GM19238 (cell line): ENCODE data around the gene LIAS.
A peak's percentile ranks its signal among the peaks of the same experiment; 100 is the strongest.
"Not testable (repeated sequence)": the region's sequence is repeated elsewhere in the genome, so short reads cannot be mapped to it uniquely, and the experiment has no call there.

ENCODE experiments used
- DNase-seq: peaks from one replicate; pipeline ENCODE4 v3.0.0; 2011; ENCODE audit warnings: low spot score; ENCODE audit not compliant: insufficient read length

Gene LIAS

DNA sequence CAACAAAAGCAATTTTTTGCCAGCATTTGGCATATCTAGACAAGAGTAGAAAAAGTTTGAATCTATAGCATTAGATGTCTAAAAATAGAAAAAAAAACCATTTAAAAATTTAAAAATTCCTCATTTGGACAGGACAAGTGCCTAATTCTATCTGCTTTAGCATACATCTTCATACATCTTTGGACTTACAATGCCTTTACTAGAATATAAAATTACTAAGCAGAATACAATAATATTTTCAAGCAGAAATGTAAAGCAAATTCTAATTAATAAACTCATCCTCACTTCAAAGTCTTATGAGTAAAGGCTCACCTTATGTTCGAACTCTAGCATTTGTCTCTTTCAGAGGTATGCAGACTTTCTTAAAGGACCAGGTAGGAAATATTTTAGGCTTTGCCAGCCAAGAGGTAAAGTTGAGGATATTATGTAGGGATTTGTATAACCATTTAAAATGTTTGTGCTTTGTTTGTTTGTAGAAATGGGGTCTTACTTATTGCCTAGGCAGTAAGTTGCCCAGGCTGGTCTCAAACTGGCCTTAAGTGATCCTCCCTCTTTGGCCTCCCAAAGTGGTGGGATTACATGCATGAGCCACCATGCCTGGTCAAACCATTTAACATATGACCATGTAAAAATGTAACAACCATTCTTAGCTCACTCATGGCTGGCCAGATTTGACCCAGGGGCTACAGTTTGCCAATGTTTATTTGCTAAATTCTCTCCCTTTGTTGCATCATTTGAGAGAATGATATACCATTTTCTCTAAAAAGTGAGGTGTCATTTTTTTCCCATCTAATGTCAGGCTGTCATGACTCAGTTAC, 39.3 kb downstream of the LIAS start:
- DNase-seq, result no peak

DNA sequence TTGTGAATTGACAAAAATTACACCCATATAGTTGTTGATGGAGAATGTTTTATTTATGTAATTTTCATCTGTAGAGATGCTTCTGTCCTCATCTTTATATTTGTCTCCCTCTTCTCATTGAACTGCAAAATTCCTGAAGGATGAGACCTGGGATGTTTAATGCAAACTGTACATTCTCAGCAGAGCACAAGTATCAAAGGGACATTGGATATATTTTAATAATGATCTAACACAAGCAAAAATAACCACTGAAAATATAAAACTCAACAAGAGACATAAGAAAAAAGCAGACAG, 39.8 kb downstream of the LIAS start:
- no peak for DNase-seq

DNA sequence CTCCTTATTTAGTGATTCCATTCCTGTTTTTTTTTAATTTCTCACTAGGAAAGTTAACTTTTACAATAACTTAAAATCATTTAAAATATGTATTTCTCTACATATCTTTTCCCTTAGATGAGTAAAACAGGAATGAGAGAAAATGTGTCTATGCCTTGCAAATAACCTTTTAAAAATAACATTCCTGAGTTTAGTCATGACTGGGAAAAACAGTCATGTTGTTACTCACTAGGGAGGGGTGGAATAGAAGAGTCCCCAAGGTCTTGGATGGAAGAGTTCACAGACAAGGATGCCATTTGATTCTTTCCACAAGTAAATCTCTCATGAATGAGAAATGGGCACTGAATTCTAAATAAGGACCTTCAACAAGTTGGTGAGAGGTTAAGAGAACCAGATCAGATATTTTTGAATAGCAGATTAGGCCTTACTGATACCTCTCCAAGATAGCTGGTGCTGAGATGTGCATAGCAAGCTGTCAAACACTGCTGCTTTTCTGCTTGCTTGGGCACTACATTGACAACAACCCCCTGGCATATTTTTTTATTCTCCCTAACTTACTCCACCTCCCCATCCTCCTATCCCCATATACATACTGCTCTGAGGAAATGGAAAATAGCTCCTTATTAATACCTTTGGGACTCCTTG, 43.3 kb downstream of the LIAS start:
- no peak for DNase-seq

DNA sequence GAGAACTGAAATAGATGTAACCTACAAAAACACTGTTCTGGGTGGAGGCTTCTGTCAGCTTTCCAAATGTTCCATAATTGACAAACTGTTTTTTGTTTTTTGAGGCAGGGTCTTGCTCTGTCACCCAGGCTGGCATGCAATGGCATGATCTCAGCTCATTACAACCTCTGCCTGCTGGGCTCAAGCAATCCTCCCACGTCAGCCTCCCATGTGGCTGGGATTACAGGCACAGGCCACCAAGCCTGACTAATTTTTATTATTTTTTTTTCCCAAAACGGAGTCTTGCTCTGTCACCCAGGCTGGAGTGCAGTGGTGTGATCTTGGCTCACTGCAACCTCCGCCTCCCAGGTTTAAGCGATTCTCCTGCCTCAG, 43.8 kb downstream of the LIAS start:
- DNase-seq, result not testable (repeated sequence)

DNA sequence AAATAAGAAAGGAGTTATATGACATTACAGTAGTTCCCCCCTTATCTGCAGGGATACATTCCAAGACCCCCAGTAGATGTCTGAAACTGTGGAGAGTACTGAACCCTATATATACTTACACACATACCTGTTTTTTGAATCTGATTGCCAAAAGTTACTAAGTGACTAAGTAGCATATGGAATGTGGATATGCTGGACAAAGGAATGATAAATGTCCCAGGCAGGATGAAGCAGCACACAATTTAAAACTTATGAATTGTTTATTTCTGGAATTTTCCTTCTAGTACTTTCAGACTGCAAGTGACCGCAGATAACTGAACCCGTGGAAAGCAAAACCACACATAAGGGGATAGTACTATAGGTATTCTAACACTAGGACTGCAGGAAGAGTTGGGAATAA, 45.7 kb downstream of the LIAS start:
- no peak for DNase-seq

DNA sequence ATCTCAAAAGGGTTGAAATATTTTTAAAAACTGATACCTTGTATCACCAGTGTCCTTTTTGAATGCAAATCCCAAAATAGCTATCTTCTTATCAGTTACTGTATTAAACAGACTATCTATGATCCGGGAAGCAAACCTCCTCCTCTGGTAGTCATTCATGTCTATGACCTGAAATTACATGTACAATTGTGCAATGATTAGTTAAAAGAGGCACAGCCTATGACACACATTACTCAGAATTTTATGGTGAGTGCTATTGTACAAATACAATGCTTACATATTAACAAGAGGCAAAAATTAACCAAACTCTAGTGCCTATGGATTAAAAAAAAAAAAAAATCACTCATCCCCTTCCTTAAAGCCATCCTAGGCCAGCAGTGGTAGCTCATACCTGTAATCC, 46.7 kb downstream of the LIAS start:
- no peak for DNase-seq

DNA sequence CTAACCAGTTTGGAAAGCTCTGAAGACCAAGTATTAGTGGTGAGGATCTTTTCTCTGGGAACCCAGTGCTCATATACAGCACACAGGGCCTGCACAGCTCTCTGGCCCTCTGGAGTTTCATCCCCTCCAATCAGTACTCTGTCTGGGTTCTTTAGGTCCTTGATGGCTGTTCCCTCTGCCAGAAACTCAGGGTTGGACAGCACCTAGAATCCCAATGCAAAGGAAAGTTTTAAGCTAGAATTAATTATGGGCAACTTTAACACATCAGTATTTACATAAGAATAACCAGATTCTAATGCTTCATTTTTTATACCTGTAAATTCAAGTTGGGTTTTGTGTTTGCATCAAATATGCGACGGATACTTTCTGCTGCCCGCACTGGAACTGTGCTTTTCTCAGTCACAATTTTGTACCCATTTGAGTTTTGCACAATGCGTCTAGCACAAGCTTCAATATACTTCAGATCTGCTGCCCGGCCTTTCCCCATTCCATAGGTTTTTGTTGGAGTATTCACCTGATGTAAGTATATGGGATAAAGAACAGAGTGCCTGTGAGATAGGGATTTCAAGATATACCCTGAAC, 51.6 kb downstream of the LIAS start:
- DNase-seq, result no peak

DNA sequence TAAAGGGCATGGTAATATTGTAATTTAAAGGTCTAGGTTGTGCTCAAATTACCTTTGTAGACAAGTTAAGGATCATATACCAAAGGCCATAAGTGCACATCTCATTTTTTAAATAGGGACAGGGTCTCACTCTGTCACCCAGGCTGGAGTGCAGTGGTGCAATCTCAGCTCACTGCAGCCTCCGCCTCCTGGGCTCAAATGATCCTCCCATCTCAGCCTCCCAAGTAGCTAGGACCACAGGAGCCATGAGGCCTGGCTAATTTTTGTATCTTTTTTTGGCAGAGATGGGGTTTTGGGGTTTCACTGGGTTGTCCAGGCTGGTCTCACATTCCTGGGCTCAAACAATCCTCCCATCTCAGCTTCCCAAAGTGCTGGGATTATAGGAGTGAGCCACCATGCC, 55.4 kb downstream of the LIAS start:
- DNase-seq, result not testable (repeated sequence)

DNA sequence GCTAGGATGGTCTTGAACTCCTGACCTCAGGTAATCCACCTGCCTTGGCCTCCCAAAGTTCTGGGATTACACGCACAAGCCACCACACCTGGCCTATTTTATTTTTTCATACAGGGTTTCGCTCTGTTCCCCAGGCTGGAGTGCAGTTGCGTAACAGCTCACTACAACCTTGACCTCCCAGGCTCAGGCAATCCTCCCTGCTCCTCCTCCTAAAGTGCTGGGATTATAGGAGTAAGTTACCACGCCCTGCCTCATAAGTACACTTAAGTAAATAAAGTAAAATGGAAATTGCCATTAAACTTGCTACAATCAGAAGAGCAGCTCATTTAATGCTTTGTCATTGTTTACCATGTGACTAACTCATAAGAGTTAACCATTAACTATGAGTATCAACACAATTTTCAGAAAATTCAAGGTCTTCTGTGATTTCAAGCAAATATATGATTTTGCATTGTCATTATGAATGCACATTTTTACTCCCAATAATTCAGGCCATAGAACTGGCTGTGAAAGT, 56.1 kb downstream of the LIAS start:
- no peak for DNase-seq

DNA sequence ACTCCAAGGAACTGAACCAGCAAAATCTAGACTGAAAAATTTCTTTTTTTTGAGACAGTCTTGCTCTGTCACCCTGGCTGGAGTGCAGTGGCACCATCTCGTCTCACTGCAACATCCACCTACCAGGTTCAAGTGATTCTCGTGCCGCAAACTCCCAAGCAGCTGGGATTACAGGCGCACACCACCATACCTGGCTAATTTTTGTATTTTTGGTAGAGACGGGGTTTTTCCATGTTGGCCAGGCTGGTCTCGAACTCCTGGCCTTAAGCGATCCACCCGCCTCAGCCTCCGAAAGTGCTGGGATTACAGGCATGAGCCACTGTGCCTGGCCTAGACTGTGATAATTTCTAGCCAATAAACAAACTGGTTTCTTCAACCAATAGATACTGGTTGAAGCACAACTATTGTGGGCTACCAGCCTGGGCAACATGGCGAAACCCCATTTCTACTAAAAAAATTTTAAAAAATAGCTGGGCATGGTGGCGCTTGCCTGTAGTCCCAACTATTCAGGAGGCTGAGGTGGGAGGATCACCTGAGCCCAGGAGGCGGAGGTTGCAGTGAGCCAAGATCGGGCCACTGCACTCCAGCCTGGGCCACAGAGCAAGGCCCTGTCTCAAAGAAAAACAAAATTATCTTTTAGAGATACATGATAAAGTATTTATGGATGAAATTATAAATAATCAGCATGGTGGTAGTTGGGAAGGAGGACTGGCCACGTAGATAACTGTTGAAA, 57.0 kb downstream of the LIAS start:
- not testable (repeated sequence) for DNase-seq

DNA sequence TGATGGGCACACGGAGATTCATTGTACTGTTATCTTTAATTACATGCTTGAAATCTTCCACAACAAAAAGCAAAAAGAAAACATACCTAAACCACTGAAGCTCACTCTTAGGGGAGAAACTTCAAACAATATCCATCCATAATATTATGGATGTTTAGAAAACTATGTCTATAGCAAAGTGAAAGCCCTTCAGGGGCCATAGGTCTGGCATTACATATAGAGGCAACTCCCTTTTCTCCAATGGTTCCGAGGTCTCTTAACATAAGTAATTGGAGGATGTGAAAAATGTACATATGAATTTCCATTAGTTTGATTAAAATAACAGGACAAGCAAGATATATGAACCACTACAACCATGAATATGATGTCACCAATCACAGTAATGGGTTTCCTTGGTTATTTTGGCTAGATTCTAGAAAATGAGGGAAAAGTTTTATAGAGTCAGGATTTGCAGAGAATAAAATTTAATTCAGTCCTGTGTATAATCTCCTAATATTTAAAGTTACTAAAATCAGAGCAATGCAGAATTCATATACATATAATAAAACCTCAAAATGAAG, 57.6 kb downstream of the LIAS start:
- DNase-seq, result no peak

DNA sequence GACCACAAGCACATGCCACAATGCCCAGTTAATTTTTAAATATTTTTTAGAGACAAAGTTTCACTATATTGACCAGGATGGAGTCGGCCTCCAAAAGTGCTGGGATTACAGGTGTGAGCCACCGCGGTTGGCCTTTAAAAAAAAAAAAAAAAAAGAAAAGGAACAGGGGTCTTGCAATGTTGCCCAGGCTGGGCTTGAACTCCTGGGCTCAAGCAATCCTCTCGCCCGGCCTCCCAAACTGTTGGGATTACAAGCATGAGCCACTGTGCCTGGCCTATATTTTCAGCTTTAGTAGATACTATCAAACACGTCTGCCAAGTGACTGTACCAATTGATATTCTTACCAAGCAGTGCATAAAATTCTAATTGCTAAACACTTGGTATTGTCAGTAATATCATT, 59.6 kb downstream of the LIAS start:
- no peak for DNase-seq

DNA sequence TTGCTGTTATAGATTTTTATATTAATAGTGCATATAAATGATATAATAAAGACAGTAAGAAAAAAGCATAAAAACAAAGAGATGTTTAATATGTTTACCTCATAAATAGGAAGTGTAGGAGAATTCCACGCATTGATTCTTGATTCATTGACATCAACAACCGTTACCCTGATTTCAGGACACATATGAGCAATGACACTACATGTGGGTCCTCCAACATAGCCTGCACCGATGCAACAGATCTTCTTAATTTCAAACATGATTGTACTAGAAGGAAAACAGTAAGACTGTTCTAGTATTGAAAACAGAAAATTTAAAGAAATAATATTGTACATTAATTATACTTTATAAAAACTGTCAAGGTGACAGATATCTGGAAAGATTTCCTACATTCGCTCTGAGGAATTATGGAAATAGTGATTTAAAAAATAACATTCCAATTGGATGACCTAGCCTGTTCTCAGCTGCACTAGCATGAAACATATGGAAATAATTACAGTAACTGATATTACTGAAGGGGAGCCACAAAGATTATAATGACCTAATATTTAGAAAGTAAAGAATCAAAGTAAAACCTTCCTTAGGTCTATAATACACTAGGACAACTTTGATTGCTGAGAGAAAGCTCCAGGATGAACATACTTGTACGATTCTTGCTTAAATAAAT, 62.5 kb downstream of the LIAS start:
- no peak for DNase-seq

DNA sequence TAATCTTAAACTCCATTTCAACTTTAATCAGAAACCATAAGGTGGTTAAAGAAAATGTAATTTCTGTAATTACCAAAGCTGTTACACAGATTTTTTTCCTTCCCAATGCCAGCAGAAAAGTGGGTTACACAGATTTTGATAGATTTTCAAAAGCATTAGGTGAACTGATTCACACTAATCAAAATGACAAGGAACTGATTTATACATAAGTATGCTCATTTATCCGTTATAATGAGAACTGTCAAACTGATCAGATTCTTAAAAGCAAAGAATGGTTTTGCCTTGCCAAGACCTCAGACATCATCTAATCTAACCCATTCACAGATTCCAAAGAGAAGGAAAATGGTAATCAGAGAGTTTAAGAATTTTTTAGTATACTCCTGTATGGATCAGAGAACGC, 63.2 kb downstream of the LIAS start:
- no peak for DNase-seq

DNA sequence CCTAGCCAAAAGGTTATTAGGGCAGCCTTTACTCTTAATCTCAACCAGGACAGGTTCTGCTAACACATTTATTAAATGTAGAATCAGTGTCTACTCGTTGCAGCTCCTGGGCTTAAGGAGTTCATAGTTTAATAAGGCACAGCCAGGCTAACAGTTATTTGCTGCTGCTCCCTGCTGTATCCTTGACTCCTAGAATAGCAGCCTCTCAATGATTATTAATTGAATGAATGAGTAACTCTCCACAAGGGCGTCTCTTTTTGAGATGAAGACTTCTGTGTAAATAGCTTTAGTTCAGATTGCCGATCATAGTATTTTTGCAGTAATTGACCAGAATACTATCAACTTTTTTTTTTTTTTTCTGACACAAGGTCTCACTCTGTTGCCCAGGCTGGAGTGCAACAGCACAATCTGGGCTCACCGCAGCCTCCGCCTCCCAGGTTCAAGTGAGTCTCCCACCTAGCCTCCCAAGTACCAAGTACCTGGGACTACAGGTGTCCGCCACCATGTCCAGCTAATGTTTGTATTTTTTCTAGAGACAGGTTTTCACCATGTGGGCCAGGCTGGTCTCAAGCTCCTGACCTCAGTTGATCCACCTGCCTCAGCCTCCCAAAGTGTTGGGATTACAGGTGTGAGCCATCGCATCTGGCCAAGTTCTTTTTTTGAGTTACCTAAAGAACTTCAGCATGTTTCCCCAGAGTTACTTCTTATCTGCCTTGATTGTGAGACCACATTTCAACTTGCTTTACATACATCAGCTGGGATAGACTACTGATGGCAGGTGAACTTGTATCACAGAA, 65.5 kb downstream of the LIAS start:
- no peak for DNase-seq

DNA sequence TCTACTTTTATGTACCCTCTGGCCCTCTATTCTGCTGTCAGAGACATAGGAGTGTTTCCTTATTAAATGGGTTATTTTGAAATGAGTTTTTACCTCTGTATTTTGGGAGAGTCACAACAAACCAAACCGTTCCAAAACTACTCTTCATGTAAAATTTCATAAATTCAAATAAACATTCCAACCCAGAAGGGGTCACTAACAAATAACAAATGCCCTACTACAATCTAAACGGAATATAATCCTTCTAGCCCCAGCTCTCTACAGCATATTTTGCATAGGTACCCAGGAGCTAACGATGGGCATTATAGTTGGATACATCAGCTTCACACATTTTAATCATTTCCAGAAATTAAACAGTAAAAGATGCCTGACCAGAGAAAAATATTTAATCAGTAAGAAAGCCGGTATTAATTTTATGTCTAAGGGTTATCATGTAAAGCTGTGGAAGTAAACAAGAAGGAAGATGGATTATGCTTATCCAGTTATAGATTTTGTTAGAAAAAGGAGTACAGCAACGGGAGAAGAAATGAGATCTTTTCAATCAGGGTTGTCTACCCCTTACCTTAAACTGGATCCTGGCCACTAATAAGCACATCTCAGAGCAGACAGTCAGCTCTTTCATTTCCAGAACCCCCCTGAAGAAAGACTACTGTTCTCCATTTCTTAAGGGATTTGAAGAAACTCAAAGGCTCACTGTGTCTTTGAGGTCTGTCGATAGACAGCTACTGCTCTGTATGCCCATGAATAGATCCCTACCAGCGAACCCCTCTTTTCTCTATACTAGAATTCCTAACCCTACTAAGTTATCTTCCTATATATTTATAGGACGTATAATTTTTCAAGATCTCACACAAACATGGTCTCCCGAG, 67.2 kb downstream of the LIAS start:
- DNase-seq, result no peak

DNA sequence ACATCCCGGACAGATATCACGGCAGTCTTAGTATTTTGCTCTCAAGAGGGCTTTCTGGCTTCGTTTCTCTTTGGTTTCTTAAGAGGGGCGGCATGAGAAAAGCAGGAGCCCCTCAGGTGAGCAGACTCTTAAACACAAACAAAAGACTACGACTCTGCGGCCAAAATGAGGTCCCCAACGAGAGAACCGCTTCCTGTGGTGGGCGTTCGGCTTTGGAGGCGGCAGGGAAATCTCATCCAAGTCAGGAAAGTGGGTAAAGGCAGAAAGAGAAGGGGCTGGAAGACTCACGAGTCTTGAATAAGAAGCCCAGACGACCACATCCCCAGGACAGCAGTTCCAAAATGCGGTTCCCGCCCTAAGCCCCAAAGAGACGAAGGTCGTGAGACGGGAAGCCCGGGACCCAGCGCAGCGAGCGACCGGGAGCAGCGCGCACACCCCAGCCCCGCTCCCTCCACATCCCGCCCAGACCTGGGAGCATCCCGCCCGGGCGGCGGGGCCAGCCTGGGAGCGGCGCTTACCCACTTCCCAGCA, 68.0 kb downstream of the LIAS start:
- peak; percentile 10 for DNase-seq

DNA sequence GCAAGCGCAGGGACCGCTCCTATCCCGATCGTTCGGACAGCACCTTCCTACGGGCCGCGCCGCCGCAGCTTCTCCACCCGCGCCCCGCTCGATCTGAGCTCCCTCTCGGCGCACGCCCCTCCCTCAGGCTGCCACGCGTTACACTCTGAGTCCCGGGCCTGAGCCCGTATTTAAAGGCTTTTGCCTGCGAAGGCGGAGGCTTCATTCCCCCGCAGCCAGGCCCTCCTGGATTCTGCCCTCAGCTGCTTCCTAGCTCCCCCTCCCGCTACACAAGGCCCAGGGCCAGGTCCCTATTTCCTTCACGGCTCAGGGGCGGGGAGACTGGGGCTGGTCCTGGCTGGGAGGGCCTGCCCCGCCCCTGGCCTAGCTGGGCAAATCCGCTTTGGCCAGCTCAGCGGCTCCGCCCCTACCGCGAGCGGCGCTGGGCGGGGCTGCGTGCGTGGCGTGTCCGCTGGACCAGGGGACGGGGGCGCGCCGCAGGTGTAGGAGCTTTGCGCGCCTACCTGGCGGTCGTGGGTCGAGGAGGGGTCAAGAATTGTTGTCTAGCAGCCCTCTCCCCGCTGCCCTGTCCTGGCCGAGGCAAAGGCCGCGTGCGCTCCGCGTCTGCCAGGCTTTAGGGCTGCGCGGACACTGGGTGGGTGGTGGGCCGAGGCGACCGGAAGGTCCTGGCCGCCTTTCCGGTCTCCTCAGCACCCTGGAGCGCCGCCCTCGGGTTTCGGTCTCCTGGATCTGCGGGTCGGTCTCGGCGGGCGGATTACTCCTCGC, 68.6 kb downstream of the LIAS start, which contains the start of gene UGDH:
Gene UGDH (minus strand): TSS at position 144 of the 765 bp plus-strand sequence. CDS start 5,927 bp downstream, outside the sequence.
- peak; percentile 96 for DNase-seq
